Adrenal gland (tissue), 12 donors: ENCODE data around the gene LGR5. TPM values are rescaled to one million over a fixed set of nuclear protein-coding genes. Genes with fewer than 3 reads are reported as not detected.
"Not testable (repeated sequence)": the region's sequence is repeated elsewhere in the genome, so short reads cannot be mapped to it uniquely, and the experiment has no call there.

ENCODE experiments used
- DNase-seq, 7 donors: peaks; one replicate each; pipeline ENCODE4 v3.0.0-alpha.2; 2019 to 2020
- H3K27ac ChIP-seq, 5 donors: fragments of 200-600 bp; sonication (generic) in 4 of 5; 1 replicate in 3 of 5; 2 replicates in 2 of 5; pipeline versions ENCODE4 v1.5.1 to v1.8.0; 2016 to 2020; ENCODE audit warnings: mild to moderate bottlenecking in 1 of 5
- H3K27me3 ChIP-seq: fragments of 200-600 bp; 2 replicates; pipeline ENCODE4 v1.8.0; 2021
- H3K36me3 ChIP-seq, 2 donors: fragments of 200-600 bp; replicated peaks in 1 of 2; 1 replicate in 1 of 2; 2 replicates in 1 of 2; pipeline versions ENCODE4 v1.5.1 to v1.8.0; 2018 to 2022
- H3K4me1 ChIP-seq, 2 donors: fragments of 200-600 bp; replicated peaks in 1 of 2; 1 replicate in 1 of 2; 2 replicates in 1 of 2; pipeline versions ENCODE4 v1.5.1 to v1.8.0; 2018 to 2021
- H3K4me3 ChIP-seq, 4 donors: fragments of 200-600 bp; sonication (generic) in 3 of 4; one replicate each; pipeline ENCODE4 v1.5.1; 2016 to 2018
- H3K9me3 ChIP-seq, 3 donors: fragments of 200-600 bp; sonication (generic) in 1 of 3; replicated peaks in 1 of 3; 1 replicate in 2 of 3; 2 replicates in 1 of 3; pipeline versions ENCODE4 v1.5.1 to v1.8.0; 2016 to 2021
- POLR2A ChIP-seq, 2 donors: fragments of 450-650 bp; IDR thresholded peaks; one replicate each; pipeline ENCODE4 v1.6.1; 2017; ENCODE audit warnings: antibody characterized with exemption in 2 of 2, mild to moderate bottlenecking in 2 of 2, moderate library complexity in 1 of 2
- WGBS, 4 donors: extraction: QIAGEN DNeasy Blood & Tissue Kit in 2 of 4; methylation state at CpG; one replicate each; pipeline versions ENCODE4 v1.1.5 to v1.1.7; 2013 to 2017; 5-methylcytosine and 5-hydroxymethylcytosine counted together
- intact Hi-C, 2 donors: fragments of 100-400 bp; cut with DNase I; formaldehyde crosslinking; loops; one replicate each; pipeline versions ENCODE4 v1.14.1 to v1.15.0; 2022 to 2023
- polyA plus RNA-seq, 3 donors: library from polyadenylated mRNA; stranded (reverse); fragments of 200-250 nt in 2 of 3; fragments of 350-450 nt in 1 of 3; fragmentation: Illumina TruSeq in 1 of 3; extraction: RNeasy Lipid Tissue Mini Kit (QIAGEN cat#74804) in 1 of 3; gene quantifications; one replicate each; pipeline ENCODE4 v1.2.3, GENCODE V29; 2013 to 2014
- total RNA-seq, 9 donors: library from RNA; depleted of rRNA in 4 of 9; stranded (reverse); fragments of >200 nt in 4 of 9; fragments of 120-200 nt in 1 of 9; fragmentation: NEBNext Ultra II Directional in 1 of 9; extraction: Animal tissue kit (Norgen Biotek cat#: 25700) in 1 of 9; gene quantifications; one replicate each; pipeline versions ENCODE4 v1.1.0 to v1.2.4, GENCODE V29; 2013 to 2023
- TF ChIP-seq, protein P1 (sequence below), 6 experiments: fragments of 450-650 bp in 4 of 6; fragments of 200-600 bp in 2 of 6; sonication (generic) in 1 of 6; IDR thresholded peaks; 1 replicate in 5 of 6; 2 replicates in 1 of 6; pipeline versions ENCODE4 v1.5.1 to v1.8.0; 2016 to 2021; ENCODE audit warnings: antibody characterized with exemption in 6 of 6, mild to moderate bottlenecking in 2 of 6, moderate library complexity in 1 of 6
- donor health status: healthy with polysubstance abuse.
- donor health status: Bipolar disorder and iron deficiency.
- donor health status: DM: yes; HTN: yes; CAD: no.
- donor health status: DM: no; HTN: no; CAD: no.
- donor health status: DM: no; HTN: no; CAD: no.
- donor health status: DM: yes; HTN: yes; CAD: no.

LGR5 gene
- total and polyA plus RNA-seq, 12 donors, result 0.39 to 6.1 (median 2.1) TPM

GRCh38 chr12:71477609-71478008 is 38.0 kb downstream of the LGR5 start:
- Histone ChIP-seq H3K36me3 (no peaks in the 10 kb centered on the region), H3K9me3 (no peaks in the 10 kb centered on the region), H3K4me3 (no peak overlapping the region), H3K4me1 (no peaks in the 10 kb centered on the region), H3K27me3 (no peaks in the 10 kb centered on the region), H3K27ac (no peak overlapping the region)
- intact Hi-C loops, result no loop called here
- WGBS, 4 donors, result 97 to 100% (median 97%) methylated on average over 2 of the region's 2 CpGs
- no peak for TF ChIP-seq POLR2A (IDR thresholded peaks at IDR 0.05)
- TF ChIP-seq, protein P1, sequence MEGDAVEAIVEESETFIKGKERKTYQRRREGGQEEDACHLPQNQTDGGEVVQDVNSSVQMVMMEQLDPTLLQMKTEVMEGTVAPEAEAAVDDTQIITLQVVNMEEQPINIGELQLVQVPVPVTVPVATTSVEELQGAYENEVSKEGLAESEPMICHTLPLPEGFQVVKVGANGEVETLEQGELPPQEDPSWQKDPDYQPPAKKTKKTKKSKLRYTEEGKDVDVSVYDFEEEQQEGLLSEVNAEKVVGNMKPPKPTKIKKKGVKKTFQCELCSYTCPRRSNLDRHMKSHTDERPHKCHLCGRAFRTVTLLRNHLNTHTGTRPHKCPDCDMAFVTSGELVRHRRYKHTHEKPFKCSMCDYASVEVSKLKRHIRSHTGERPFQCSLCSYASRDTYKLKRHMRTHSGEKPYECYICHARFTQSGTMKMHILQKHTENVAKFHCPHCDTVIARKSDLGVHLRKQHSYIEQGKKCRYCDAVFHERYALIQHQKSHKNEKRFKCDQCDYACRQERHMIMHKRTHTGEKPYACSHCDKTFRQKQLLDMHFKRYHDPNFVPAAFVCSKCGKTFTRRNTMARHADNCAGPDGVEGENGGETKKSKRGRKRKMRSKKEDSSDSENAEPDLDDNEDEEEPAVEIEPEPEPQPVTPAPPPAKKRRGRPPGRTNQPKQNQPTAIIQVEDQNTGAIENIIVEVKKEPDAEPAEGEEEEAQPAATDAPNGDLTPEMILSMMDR (IDR thresholded peaks at IDR 0.05), result no peak
- DNase-seq, result no peak

GRCh38 chr12:71478270-71478669 is 38.7 kb downstream of the LGR5 start:
- intact Hi-C loops, result no loop called here
- Histone ChIP-seq H3K4me3 (no peak overlapping the region), H3K27me3 (no peaks in the 10 kb centered on the region), H3K36me3 (no peaks in the 10 kb centered on the region), H3K4me1 (no peaks in the 10 kb centered on the region), H3K27ac (no peak overlapping the region), H3K9me3 (no peaks in the 10 kb centered on the region)
- no peak for DNase-seq
- 18 to 33% (median 29%) methylated on average over 1 of the region's 1 CpG for WGBS, 4 donors
- TF ChIP-seq POLR2A (IDR thresholded peaks at IDR 0.05), result no peak
- TF ChIP-seq, protein P1 (IDR thresholded peaks at IDR 0.05), result no peak

- Histone ChIP-seq H3K36me3 (no peaks in the 10 kb centered on the region), H3K27ac (no peak overlapping the region), H3K4me3 (no peak overlapping the region), H3K9me3 (no peaks in the 10 kb centered on the region), H3K4me1 (no peaks in the 10 kb centered on the region), H3K27me3 (no peaks in the 10 kb centered on the region)
- WGBS, 4 donors, result 44 to 57% (median 52%) methylated on average over 8 of the region's 8 CpGs
- DNase-seq, result no peak
- TF ChIP-seq, protein P1 (IDR thresholded peaks at IDR 0.05), result no peak
- TF ChIP-seq POLR2A (IDR thresholded peaks at IDR 0.05), result no peak
- intact Hi-C loops, result no loop called here
Observed at GRCh38 chr12:71484272-71484905, 44.8 kb downstream of the LGR5 start.

GRCh38 chr12:71490844-71491243 is 51.2 kb downstream of the LGR5 start:
- intact Hi-C loops, H3K9me3 ChIP-seq, H3K4me3 ChIP-seq, H3K27ac ChIP-seq, H3K36me3 ChIP-seq, H3K27me3 ChIP-seq, H3K4me1 ChIP-seq, DNase-seq: not testable (repeated sequence)
- WGBS, 4 donors, result 69 to 95% (median 94%) methylated on average over 2 of the region's 2 CpGs

DNA sequence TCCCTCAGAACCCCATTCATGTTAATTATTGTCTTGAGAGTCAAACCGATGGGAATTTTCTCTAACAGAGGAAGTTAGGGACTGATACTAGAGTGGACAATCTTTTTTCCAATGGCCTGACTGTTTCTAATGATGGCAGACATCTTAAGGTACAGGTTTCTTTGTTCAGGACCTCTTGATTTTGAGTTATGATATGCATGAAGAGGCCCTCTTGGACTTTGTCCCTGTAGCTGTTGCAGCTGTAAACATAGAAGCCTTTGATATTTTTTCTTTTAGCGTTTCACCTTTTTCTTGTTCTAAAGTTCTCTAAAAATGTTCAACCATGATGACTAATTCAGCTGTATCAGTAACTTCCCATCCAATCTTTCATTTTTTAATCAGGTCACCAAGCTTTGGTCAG is 53.0 kb downstream of the LGR5 start:
- TF ChIP-seq, protein P1 (IDR thresholded peaks at IDR 0.05), result no peak
- TF ChIP-seq POLR2A (IDR thresholded peaks at IDR 0.05), result no peak
- intact Hi-C loops, result no loop called here
- no peaks in the 10 kb centered on the region for H3K4me1 ChIP-seq

More for the DNA sequence above, 53.0 kb downstream of the LGR5 start:
- no peak overlapping the region for H3K4me3 ChIP-seq
- H3K36me3 ChIP-seq, result no peaks in the 10 kb centered on the region
- H3K27ac ChIP-seq, result peak overlapping the region in 3 of 5 donors; percentile 26 to 46 (median 35)
- no peaks in the 10 kb centered on the region for H3K9me3 ChIP-seq
- no peak for DNase-seq
- H3K27me3 ChIP-seq, result no peaks in the 10 kb centered on the region
- 64 to 75% (median 71%) methylated on average over 2 of the region's 2 CpGs for WGBS, 4 donors
